GM19025 (cell line): Measurements from ENCODE around the gene TAS2R9.
"Not testable (repeated sequence)": the region's sequence is repeated elsewhere in the genome, so short reads cannot be mapped to it uniquely, and the experiment has no call there.

ENCODE experiments used
- ATAC-seq: cut with Tn5 transposase; IDR thresholded peaks from one replicate; pipeline ENCODE4 v1.9.1; 2021; ENCODE audit warnings: mild to moderate bottlenecking, low read depth, moderate library complexity; ENCODE audit not compliant: unreplicated experiment

Gene TAS2R9

GRCh38 chr12:10810068-10810467 lies at the start of gene TAS2R9:
TAS2R9 (minus strand) TSS chr12:10810168; CDS start chr12:10810075, 93 bp downstream.
- no peak for ATAC-seq

- ATAC-seq: no peak
Measured at GRCh38 chr12:10855807-10856206, 45.8 kb upstream of the TAS2R9 start.

- no peak for ATAC-seq
Measured at GRCh38 chr12:10853776-10854175, 43.8 kb upstream of the TAS2R9 start.

- no peak for ATAC-seq
Measured at GRCh38 chr12:10851243-10851858, 41.4 kb upstream of the TAS2R9 start.

- ATAC-seq: no peak
Measured at GRCh38 chr12:10849425-10849878, 39.5 kb upstream of the TAS2R9 start, which contains the start of gene PRR4. PRR4 (minus strand) TSS chr12:10849475; CDS start chr12:10849437, 38 bp downstream.

GRCh38 chr12:10847744-10848143 lies 37.8 kb upstream of the TAS2R9 start:
- no peak for ATAC-seq

GRCh38 chr12:10842862-10843261 lies 32.9 kb upstream of the TAS2R9 start:
- ATAC-seq: no peak

GRCh38 chr12:10838461-10838860 lies 28.5 kb upstream of the TAS2R9 start:
- ATAC-seq: no peak

GRCh38 chr12:10829994-10830393 lies 20.0 kb upstream of the TAS2R9 start:
- no peak for ATAC-seq

GRCh38 chr12:10826258-10826657 lies 16.3 kb upstream of the TAS2R9 start, which contains the start of gene TAS2R10:
TAS2R10 (minus strand) TSS chr12:10826358; CDS start chr12:10826269, 89 bp downstream.
- ATAC-seq: no peak

- ATAC-seq: no peak
Measured at GRCh38 chr12:10824957-10825356, 15.0 kb upstream of the TAS2R9 start.

GRCh38 chr12:10811883-10812536 lies 2.0 kb upstream of the TAS2R9 start:
- no peak for ATAC-seq

- no peak for ATAC-seq
Measured at GRCh38 chr12:10807186-10807585, 2.8 kb downstream of the TAS2R9 start, which contains the start of gene TAS2R8. TAS2R8 (minus strand) TSS chr12:10807286; CDS start chr12:10806980, 306 bp downstream.

GRCh38 chr12:10802587-10802986 lies 7.4 kb downstream of the TAS2R9 start, which contains the start of gene TAS2R7:
TAS2R7 (minus strand) TSS chr12:10802627; CDS start chr12:10802570, 57 bp downstream.
- ATAC-seq: no peak

- no peak for ATAC-seq
Measured at GRCh38 chr12:10801741-10802140, 8.2 kb downstream of the TAS2R9 start.

GRCh38 chr12:10794222-10794621 lies 15.7 kb downstream of the TAS2R9 start:
- no peak for ATAC-seq

GRCh38 chr12:10791769-10792168 lies 18.2 kb downstream of the TAS2R9 start:
- ATAC-seq: not testable (repeated sequence)

- ATAC-seq: no peak
Measured at GRCh38 chr12:10783252-10783651, 26.7 kb downstream of the TAS2R9 start.

GRCh38 chr12:10779103-10779502 lies 30.9 kb downstream of the TAS2R9 start:
- no peak for ATAC-seq

GRCh38 chr12:10771132-10771733 lies 38.7 kb downstream of the TAS2R9 start:
- no peak for ATAC-seq

GRCh38 chr12:10759657-10760056 lies 50.3 kb downstream of the TAS2R9 start:
- no peak for ATAC-seq
